NCI-H2171 (cell line): ENCODE results near the gene CCDC77.

Experiments used
- DNase-seq: peaks from one replicate; lab custom pipeline; 2025; lab: John Stamatoyannopoulos, UW

The CCDC77 gene

DNA sequence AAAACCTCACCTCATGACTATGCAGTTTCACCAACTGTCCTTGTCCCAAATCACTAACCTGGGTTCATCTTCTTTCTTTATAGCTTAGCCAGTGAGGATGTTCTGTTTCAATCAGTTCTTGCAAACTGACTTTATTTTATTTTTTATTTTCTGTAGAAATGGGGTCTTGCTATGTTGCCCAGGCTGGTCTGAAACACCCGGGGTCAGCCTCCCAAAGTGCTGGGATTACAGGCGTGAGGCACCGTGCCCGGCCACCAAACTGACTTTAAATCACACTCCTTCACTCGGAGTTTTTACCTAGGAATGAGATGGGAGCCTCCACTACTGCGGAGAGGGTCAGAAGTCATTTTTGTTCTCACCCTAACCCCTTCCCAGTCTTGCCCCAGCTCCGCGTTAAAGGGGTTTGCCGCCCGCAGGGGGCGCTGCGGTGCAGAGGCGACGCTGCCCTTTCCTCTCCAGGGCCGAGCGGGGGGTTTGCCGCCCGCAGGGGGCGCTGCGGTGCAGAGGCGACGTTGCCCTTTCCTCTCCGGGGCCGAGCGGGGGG is 51.3 kb downstream of the CCDC77 start:
- no peak for DNase-seq

DNA sequence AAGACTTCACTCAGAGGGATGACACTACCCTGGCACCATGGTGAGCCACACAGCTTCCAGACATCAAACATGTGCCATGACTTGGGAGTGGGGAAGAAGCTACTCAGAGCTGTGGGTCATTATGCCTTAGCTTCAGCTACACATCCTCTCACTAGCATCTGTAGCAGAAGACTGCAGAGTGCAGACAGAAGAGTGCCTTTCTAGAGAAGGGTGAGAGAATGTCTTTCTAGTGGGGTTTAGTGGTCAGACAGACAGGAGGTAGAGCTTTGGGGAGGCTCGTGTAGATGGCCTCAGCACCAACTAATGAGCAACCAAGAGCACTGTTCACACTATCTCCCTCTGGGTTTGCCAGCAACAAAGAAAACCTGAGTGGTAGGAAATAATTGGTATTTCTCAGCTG is 53.4 kb downstream of the CCDC77 start:
- no peak for DNase-seq

DNA sequence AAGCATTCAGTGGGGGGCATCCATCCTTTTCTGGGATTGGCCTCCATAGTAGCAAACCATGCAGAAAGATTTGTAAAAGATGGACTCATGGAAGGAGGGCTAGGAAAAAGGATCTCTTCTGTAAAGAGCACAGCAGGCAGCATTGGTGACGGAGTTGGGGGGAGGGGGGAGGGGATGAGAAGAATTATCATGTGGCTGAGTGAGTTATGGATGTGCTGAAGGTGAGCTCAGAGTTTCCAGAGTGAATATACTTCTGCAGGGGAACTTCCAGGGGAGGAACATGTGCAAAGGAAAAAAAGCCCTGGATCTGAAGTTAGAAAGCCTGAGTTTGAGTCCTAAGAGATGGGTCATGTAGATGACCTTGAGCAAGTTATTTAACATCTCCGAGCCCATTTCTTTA is 54.4 kb downstream of the CCDC77 start:
- no peak for DNase-seq

DNA sequence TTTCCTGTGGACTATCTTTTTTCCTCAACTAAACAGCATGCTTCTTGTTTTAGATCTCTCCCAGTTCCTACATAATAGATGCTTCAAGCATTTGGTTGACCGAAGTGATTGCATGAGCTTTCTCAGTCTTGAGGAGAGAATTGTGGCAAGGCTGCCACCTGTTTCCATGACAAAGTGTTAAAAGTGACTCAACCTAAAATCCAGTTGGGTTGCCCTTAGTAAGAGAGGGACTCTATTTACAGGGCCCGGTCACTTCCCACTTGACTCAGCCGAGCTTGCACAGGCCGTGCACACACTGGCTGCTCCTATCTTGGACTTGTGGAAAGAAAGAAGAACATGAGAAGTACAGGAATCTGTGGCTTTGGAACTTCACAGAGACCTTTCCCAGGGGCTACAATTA is 56.2 kb downstream of the CCDC77 start:
- DNase-seq = no peak

DNA sequence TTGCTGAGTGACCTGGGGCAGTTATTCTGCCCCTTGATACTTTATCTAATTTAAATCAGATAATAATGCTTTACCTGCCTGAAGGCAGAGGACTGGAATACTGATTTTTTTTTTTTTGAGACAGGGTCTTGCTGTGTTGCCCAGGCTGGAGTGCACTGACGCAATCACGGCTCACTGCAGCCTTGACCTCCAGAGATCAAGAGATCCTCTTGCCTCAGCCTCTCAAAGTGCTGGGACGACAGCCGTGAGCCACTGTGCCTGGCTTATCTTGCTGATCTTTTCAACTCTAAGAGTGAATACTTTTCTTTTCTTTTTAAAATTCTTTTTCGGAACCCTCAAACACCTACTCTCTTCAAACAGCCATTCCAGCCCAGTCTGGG is 57.6 kb downstream of the CCDC77 start:
- DNase-seq = no peak

DNA sequence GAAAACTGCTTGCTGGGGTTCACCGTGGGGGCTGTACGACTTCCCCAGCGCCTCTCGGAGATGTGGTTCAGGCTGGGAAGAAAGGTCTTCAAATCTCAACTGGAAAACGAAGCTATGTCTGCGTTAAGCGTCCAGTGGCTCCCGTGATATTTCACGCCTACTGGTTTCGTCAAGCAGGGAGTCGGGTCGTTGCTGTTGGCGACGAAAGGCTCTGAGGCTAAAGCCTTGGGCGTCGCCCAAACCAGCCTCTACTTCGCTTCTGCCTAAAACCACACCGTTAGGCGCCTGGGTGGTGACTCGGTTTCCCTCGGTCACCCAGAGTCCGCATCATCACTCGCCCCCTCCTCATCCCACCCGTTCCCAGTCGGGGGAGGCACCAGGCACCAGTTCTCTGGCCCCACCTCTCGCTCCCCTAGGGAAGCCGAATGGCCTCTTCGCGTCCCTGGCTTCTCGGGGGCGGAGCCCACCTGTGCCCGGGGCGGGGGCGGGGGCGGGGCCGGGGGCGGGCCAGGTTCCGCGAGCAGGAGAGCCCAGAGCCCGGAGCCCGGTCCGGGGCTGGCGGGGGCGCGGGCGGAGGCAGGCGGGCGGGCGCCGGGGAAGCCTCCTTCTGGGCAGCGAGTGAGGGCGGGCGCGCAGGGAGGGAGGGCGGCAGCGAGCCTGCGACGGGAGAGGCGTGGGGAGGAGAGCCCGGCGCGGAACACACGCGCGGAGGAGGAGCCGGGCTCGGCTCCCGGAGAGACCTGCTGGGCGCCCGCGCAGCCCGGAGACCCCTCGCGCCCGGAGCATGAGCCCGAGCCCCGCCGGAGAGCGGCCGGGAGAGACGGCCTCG is 58.2 kb downstream of the CCDC77 start, which contains the start of gene B4GALNT3:
B4GALNT3 (plus strand) TSS at position 510 of the 829 bp plus-strand sequence. CDS start 438 bp downstream, outside the sequence.
- DNase-seq = peak; percentile 90

DNA sequence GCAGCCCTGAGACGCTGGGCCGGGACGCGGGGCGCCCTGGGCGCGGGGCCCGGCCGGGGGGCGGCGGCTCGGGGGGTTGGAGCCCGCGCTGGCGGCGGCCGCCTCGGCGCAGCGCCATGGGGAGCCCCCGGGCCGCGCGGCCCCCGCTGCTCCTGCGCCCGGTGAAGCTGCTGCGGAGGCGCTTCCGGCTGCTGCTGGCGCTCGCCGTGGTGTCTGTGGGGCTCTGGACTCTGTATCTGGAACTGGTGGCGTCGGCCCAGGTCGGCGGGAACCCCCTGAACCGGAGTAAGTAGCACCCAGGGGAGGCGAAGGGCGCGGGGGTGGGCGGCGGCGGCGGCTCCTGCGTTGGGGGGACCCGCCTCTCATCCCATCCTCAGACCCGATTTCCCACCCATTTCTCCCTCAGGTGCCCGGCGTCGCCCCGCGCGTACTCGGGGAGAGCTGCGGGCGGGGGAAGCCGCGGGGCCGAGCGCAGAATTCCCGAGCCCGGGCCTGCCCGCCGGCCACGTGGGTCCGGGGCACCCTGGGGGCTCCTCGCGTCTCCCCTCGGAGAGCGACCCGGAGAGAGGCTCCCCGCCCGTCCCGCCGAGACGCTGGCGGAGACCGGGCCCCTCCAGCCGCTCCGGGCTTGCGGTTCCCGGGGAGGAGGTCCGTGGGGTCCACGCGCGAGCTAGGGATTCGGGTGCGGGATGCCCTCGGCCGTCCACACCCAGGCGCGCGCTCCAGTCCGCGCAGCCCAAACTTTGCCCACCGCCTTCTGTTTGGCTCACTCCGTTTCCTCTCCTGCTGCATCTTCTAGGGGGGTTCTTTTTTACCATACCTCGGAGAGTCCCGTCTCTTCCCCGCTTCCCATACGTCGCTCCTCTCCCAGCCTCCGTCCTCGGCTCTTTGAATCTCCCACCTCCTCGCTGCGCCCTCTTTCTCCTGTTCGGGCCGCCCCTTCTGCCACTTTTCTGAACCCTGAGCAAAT is 59.1 kb downstream of the CCDC77 start:
- peak; percentile 52 for DNase-seq

DNA sequence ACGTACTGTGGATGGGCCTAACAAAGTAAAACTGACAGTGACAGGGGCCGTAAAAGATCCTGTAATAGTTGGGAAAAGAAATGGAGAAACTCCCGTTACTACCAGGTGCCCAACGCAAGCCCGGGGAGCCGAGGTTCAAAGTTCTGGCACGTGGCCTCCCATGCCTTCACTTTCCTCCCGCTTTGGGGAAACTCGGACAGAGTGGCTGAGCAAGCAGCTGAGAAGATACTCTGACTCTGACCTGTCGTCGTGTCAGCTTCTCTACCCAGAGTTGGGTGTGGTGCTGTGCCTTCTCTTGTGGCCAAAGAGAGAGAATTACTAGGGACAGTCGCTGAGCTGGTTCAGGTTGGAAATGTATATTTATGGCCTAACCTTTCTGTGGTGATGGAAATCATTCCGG is 60.0 kb downstream of the CCDC77 start:
- no peak for DNase-seq

DNA sequence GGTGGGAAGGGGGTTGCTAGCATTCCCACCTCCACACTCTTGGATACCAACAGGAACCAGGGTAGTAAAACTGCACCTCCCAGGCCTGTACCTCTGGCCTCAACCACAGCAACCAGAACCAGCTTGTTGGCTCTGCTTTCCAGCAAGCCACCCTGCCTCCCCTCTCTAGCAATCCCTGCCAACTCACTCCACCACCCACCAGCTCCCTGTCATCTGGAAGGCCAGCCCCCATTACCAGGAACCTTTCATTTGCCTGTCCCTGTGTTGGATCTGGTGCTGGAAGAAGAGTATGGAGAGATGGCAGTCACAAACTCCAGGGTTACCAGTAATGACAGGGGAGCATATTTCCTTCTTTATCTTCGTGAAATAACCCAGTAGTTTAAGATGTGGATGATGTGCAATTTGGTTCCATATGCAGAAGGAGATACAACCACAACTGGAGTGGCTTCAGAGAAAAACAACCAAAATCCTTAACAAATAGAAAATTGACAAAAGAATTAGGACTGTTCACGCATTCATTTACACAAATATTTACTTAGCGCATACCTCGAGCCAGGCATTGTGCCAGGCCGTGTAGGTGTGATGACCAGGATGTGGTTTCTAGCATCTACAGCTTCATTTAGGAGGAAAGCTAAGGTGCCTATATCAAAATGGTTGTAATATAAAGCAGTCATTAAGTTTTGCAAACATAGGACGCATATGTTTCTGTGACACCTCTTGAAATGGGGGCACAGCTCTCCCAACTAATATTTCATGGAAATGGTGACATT is 61.7 kb downstream of the CCDC77 start:
- DNase-seq = no peak

DNA sequence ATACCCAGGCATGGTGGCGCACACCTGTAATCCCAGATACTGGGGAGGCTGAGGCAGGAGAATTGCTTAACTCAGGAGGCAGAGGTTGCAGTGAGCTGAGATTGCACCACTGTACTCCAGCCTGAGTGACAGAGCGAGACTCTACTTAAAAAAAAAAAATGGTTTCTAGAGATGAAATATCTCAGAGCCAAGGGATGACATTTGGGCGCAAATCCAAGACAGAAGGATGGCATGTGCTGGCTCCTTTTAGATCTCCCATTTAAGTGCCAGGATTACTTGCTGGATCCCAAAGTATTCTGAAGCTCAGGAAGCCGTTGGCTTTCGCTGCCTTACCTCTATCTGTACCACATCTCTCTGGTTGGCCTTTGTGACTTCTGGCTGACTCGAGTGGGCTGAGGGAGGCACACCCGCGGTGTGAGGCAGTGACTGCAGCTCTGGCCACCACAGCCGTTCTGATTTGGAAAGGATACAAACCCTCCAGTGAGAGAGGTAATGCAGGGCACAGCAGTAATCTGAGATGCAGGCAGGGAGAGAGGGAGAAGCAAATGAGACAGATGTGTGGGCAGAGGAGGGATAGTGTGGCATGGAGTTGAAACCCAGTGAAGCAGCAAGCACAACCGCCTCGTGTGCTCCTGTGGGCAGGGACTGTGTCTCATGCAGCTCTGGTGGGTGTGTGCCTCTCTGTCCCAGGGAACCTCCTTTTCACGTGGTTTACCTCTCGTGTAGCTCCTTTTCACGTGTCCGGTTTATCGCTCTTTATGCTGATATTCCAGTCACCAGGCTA is 63.2 kb downstream of the CCDC77 start:
- peak; percentile 88 for DNase-seq

DNA sequence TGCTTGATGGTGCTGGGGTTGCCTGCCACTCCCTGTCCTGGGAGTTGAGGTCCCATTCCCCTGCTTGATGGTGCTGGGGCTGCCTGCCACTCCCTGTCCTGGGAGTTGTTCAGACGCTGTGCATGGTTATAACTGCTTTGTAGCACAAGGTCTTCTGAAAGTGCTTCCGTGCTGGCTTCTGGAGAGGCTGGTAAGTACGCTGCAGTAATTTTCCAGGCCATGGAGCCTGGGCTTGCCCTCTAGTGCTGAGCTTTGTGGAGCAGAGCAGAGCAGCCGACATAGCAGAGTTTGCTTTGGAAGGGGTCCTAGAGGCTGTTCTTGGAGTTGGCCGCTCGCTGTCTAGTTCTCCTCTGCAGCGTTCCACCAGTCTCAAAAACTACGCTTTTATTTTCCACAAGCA is 64.6 kb downstream of the CCDC77 start:
- DNase-seq = no peak

DNA sequence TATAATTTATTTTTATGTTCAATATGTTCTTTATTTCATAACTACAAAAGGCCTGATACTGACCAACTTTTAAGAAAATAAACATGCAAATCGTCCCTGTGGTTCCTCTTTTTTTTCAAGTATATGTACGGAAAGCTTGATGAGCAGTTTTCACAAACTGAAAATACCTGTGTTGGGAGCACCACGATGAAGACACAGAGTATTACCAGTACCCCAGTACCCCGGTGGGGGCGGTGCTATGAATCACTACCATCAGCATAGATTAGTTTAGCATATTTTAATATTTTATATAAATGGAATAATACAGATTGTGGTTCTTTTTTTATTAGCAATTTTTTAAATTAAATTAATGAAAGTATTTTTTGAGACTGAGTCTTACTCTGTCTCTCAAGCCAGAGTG is 65.3 kb downstream of the CCDC77 start:
- DNase-seq = no peak

DNA sequence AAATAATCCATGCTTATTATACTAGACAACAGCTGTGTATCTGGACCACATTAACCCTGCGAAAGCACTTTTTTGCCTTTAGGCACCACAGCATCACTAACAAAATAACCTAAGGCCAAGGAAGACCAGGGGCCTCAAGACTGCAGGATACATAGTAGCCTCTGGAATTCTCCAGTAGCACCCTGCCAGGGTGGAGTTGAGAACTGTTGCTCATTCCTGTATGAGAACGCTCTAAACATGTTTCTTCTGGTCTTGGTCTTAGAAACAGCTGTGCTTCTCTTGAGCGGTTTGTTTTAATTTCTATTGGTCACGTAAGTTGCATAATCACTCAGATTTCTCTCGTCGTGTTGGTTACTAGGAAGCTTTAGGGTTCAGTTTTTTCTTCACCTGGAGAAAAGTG is 66.1 kb downstream of the CCDC77 start:
- no peak for DNase-seq

DNA sequence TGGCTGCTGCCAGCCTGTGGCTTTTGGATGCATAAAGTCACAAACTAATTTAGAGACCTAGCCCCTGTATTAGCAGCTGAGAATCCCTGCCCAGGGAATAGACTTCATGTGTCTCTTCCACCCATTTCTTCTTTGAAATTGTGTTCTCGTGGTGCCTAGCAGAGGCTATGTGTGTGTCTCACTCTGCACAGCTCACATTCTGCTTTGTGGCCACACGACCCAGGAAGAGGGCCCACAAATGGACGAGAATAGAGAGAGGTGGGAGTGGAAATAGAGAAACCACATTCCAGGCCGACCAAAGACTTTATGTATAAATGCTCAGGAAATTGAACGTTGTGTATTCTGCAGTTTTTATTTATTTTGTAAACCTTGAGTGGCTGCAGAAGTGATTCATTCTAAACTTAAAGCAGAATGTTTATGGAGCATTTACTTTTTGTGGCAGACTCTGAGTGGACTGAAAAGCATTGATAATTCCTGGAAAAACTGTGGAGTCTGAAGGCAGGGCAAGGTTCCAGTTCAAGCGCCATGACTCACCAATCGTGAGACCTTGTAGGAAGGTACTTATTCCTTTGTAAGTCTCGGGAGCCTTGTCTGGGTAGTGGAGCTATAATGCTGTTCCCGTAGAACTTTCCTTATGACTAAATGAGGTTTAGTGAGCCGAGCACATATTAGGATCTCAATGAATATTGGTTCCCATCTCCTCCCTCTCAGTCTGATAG is 67.4 kb downstream of the CCDC77 start:
- DNase-seq = no peak

DNA sequence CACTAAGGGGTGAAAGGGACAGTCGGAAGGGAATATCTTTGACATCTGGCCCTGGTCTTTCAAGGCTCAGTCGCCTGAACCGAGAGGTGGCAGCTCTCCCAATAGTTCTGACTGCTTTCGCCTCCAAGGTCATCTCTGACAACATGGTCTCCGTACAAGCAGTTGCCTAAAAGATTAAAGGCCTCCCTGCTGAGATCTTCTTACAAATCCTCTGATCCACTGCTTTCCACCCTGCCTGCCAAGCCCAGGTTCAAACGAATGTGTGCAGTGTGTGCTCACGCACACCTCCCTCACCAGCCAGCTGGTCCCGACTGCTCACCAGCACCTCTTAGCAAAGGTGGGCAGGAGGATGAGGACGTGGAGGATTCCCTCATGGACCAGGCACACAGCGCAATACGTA is 68.7 kb downstream of the CCDC77 start:
- no peak for DNase-seq

DNA sequence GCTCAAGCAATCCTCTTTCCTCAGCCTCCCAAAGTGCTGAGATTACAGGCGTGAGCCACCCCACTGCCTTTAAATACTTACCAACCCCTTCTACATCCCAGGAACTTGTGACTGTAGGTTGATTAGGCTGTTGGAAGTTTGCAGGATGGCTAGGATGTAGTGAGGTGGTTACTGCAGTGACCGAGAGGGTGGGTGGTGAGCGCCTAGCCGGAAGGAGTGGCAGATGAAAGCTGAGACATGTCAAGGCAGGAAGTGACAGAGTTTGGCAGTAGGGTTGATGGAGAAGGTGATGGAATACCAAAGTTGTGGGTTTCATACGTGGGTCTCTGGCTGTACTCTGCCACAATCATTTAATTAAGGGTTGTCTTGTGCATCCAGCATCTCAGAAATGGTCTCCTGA is 71.8 kb downstream of the CCDC77 start:
- no peak for DNase-seq

DNA sequence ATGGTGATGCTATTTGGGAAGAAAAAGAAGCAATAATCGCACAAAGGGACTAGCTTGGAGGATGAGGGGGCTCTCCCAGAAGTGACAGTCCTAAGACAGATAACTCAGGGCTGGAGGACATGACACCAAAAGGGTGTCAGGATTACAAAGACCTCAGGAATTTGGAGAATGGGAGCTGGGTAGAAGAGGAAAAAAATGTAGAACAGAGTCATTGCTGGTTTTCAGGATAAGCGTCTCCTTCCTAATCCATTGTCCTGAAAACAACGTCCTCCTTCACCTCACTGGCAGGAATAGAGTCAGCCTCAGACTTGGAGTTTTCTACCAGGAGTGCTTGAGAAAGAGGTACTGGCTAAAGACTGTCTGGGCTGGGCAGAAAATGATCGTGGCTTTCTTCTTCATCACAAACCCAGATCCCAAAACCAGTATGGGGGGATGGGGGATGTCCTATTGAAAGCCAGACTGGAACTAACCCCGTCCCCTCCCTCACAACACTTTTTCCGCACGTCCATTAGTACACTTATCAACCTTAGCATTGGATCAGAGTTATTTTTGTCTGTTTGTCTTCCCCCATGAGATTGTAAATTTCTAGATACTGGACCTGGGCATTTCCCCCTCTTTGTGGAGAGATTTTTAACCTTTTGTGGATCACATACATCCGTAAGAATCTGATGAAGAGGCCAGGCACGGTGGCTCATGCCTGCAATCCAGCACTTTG is 72.6 kb downstream of the CCDC77 start:
- DNase-seq = no peak

DNA sequence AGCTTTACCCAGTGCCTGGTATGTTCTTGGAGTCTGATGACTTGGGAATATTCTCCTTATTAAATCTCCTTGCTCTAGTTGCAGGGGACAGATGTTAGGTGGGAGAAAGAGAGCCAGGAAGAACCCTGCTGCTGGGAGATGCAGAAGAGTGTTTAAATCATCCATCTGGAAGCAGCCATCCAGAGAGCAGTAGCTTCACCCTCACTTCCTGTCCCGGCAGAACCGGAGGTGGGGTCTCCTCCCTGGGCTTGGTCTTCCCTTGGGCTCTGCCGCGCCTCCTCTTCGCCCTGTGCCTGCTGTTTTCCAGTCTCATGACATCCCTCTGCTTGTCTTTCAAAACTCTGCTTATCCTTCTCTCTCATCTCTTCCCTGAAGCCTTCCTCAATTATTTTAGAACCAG is 73.8 kb downstream of the CCDC77 start:
- DNase-seq = no peak

DNA sequence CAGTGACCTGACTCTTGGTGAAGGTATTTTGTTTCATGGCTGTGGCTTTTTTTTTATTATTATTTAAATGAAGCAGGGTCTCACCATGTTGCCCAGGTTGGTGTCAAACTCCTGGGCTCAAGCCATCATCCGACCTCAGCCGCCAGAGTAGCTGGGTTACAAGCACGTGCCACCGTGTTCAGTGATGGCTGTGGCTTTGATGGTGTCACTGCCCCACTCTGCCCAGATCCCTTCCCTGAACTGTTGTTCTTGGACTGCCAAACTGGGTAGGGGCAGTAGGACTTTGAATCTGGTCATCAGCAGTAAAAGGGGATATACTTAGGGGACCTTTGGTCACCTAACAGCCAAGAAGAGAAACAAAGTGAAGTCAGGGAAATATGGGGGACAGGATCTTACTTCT is 77.7 kb downstream of the CCDC77 start:
- DNase-seq = no peak
